Measurements from ENCODE around the gene PDCL2. TPM values are rescaled to one million over a fixed set of nuclear protein-coding genes. Genes with fewer than 3 reads are reported as not detected.

The PDCL2 gene
- total RNA-seq, 2 experiments from 2014 or later: not detected

DNA sequence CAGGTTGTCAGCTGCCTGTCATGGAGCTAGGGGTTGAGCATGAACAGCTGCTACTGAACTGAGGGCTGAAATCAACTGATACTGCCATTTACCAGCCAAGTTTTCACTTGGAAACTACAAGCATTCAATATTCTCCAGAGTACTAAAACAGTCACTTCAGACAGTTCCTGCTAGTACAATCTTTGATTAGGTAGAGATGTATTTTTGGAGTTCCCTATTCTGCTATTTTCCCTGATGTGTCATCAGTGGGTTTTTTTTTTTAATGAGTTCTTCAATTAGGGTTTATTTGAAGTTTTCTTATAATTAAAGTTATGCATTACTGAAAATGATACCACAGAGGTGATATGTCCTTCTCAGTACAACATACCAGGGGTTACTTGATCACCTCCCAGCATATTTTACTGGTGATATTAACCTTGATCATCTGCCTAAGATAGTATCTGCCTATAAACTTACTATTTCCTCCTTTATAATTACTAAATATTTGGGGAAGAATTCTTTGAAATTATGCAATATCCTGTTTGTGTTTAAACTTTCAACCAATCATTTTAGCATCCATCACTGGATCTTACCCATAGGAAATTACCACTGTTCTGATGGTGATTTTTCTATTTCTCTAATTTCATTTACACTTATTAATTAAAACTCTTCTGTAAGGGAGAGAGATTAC is 13.6 kb downstream of the PDCL2 start:
- no peaks in the 10 kb centered on the region for H3K4me1 ChIP-seq (ENCODE audit: insufficient read depth, low read length)
- intact Hi-C loops (cut with DNase I, micrococcal nuclease): no loop called here
- H3K4me3 Mint-ChIP-seq: no peak overlapping the region
- DNase-seq: no peak
- no peak for ATAC-seq (ENCODE audit: poor library complexity)
- no peaks in the 10 kb centered on the region for H3K36me3 ChIP-seq (ENCODE audit: insufficient read depth, low read length)
- peaks cover 19% of the 10 kb centered on the region for H3K9me3 Mint-ChIP-seq
- H3K36me3 Mint-ChIP-seq (ENCODE audit: low read depth): no peaks in the 10 kb centered on the region
- no peaks in the 10 kb centered on the region for H3K27me3 ChIP-seq (ENCODE audit: control insufficient read depth in 1 of 2, insufficient read depth in 2 of 2, low read length in 2 of 2)
- H3K27ac ChIP-seq (ENCODE audit: low read depth in 1 of 2, low read length in 2 of 2): no peak overlapping the region
- CTCF ChIA-PET: no interaction called here
- no peak overlapping the region for H3K4me3 ChIP-seq (ENCODE audit: low read length)
- peaks cover 13 to 16% of the 10 kb centered on the region in 2 experiments for H3K9me3 ChIP-seq (ENCODE audit: control insufficient read depth in 1 of 2, insufficient read depth in 1 of 2, low read length in 2 of 2)
- H3K27me3 Mint-ChIP-seq: peaks cover 5% of the 10 kb centered on the region
- TF ChIP-seq, protein P1, sequence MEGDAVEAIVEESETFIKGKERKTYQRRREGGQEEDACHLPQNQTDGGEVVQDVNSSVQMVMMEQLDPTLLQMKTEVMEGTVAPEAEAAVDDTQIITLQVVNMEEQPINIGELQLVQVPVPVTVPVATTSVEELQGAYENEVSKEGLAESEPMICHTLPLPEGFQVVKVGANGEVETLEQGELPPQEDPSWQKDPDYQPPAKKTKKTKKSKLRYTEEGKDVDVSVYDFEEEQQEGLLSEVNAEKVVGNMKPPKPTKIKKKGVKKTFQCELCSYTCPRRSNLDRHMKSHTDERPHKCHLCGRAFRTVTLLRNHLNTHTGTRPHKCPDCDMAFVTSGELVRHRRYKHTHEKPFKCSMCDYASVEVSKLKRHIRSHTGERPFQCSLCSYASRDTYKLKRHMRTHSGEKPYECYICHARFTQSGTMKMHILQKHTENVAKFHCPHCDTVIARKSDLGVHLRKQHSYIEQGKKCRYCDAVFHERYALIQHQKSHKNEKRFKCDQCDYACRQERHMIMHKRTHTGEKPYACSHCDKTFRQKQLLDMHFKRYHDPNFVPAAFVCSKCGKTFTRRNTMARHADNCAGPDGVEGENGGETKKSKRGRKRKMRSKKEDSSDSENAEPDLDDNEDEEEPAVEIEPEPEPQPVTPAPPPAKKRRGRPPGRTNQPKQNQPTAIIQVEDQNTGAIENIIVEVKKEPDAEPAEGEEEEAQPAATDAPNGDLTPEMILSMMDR (IDR thresholded peaks at IDR 0.05): no peak
- no peak overlapping the region for H3K27ac Mint-ChIP-seq
- POLR2A ChIA-PET: no interaction called here
- no peaks in the 10 kb centered on the region for H3K4me1 Mint-ChIP-seq (ENCODE audit: low read depth)

DNA sequence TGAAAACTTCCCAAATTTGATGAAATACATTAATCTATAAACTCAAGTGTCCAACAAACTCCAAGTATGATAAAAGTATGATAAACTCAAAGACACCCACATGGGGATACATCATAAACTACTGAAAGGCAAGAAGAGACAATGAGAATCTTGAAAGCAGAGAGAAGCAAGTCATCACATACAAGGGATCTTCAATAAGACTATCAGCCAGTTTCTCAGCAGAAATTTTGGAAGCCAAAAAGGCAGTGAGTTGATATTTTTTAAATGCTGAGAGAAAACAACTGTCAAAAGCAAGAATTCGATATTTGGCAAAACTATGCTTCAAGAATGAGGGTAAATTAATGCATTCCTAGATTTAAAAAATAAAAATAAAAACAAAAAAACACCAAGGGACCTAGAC is 16.5 kb downstream of the PDCL2 start:
- peaks cover 13 to 16% of the 10 kb centered on the region in 2 experiments for H3K9me3 ChIP-seq (ENCODE audit: control insufficient read depth in 1 of 2, insufficient read depth in 1 of 2, low read length in 2 of 2)
- no peak overlapping the region for H3K4me3 ChIP-seq (ENCODE audit: low read length)
- Mint-ChIP-seq H3K9me3 (peaks cover 15% of the 10 kb centered on the region), H3K36me3 (ENCODE audit: low read depth) (no peaks in the 10 kb centered on the region), H3K4me1 (ENCODE audit: low read depth) (no peaks in the 10 kb centered on the region), H3K27ac (no peak overlapping the region), H3K27me3 (peaks cover 5% of the 10 kb centered on the region), H3K4me3 (no peak overlapping the region)
- ChIA-PET POLR2A (no interaction called here), CTCF (no interaction called here)
- no peaks in the 10 kb centered on the region for H3K36me3 ChIP-seq (ENCODE audit: insufficient read depth, low read length)
- H3K27ac ChIP-seq (ENCODE audit: low read depth in 1 of 2, low read length in 2 of 2): no peak overlapping the region
- intact Hi-C loops (cut with DNase I, micrococcal nuclease): no loop called here
- no peak for ATAC-seq (ENCODE audit: poor library complexity)
- no peaks in the 10 kb centered on the region for H3K27me3 ChIP-seq (ENCODE audit: control insufficient read depth in 1 of 2, insufficient read depth in 2 of 2, low read length in 2 of 2)
- H3K4me1 ChIP-seq (ENCODE audit: insufficient read depth, low read length): no peaks in the 10 kb centered on the region
- DNase-seq: no peak
- TF ChIP-seq, protein P1 (IDR thresholded peaks at IDR 0.05): no peak

DNA sequence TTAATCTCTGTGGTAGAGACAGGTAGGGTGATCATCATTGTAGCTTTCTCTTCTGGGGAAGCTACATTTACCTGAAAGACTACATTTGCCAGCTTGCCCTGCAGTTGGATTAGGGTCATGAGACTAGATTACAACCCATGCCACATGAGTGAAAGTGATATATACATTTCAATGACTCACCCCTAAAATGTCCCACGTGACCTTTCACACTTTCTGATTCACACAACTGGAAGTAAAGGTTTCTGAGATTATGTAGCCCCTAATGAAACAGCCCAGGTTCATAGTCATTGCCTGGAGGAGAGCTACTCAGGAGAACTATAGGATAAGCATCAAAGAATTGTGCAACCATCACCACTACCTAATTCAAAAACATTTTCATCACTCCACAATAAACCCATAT is 17.8 kb downstream of the PDCL2 start:
- CTCF ChIA-PET: no interaction called here
- Histone ChIP-seq H3K36me3 (ENCODE audit: insufficient read depth, low read length) (no peaks in the 10 kb centered on the region), H3K9me3 (ENCODE audit: control insufficient read depth in 1 of 2, insufficient read depth in 1 of 2, low read length in 2 of 2) (peaks cover 13 to 16% of the 10 kb centered on the region in 2 experiments), H3K27ac (ENCODE audit: low read depth in 1 of 2, low read length in 2 of 2) (no peak overlapping the region), H3K4me1 (ENCODE audit: insufficient read depth, low read length) (no peaks in the 10 kb centered on the region), H3K4me3 (ENCODE audit: low read length) (no peak overlapping the region), H3K27me3 (ENCODE audit: control insufficient read depth in 1 of 2, insufficient read depth in 2 of 2, low read length in 2 of 2) (no peaks in the 10 kb centered on the region)
- Mint-ChIP-seq H3K36me3 (ENCODE audit: low read depth) (no peaks in the 10 kb centered on the region), H3K27me3 (peaks cover 5% of the 10 kb centered on the region), H3K27ac (no peak overlapping the region), H3K4me3 (no peak overlapping the region), H3K9me3 (peaks cover 15% of the 10 kb centered on the region), H3K4me1 (ENCODE audit: low read depth) (no peaks in the 10 kb centered on the region)
- DNase-seq (no peak), ATAC-seq (ENCODE audit: poor library complexity) (no peak)
- intact Hi-C loops (cut with DNase I, micrococcal nuclease): no loop called here
- POLR2A ChIA-PET: no interaction called here
- TF ChIP-seq, protein P1 (IDR thresholded peaks at IDR 0.05): no peak
